ENCODE data around the gene UNC45A. TPM values are rescaled to one million over a fixed set of nuclear protein-coding genes. Genes with fewer than 3 reads are reported as not detected.

Gene UNC45A
- total and polyA plus RNA-seq, 12 donors = 19.2 to 28.0 (median 25.2) TPM

- H3K27ac ChIP-seq = no peak overlapping the region
- H3K9me3 ChIP-seq = no peaks in the 10 kb centered on the region
- TF ChIP-seq CTCF (IDR thresholded peaks at IDR 0.05) = no peak
- H3K4me1 ChIP-seq = peaks cover 5 to 34% (median 22%) of the 10 kb centered on the region in 9 donors
- intact Hi-C loops (cut with DNase I) = no loop called here
- H3K4me3 ChIP-seq = no peak overlapping the region
- peak in 1 of 2 donors; percentile 5 for DNase-seq
- H3K36me3 ChIP-seq = peaks cover 5 to 100% (median 56%) of the 10 kb centered on the region in 9 donors
- H3K27me3 ChIP-seq = no peaks in the 10 kb centered on the region
- no peak for ATAC-seq
- 88 to 93% methylated on average over 8 of the region's 8 CpGs for WGBS, 2 donors
Observed at GRCh38 chr15:90891346-90891949, 43.6 kb upstream of the UNC45A start.

- DNase-seq = peak in 1 of 2 donors; percentile 10
- 94 to 95% methylated on average over 11 of the region's 11 CpGs for WGBS, 2 donors
- no peaks in the 10 kb centered on the region for H3K27me3 ChIP-seq
Observed at GRCh38 chr15:90892023-90892422, 43.1 kb upstream of the UNC45A start.

GRCh38 chr15:90892498-90893174 lies 42.4 kb upstream of the UNC45A start:
- intact Hi-C loops (cut with DNase I) = no loop called here
- 95% methylated on average over 29 of the region's 29 CpGs for WGBS, 2 donors
- Histone ChIP-seq H3K4me3 (no peak overlapping the region), H3K27ac (no peak overlapping the region), H3K4me1 (peaks cover 0 to 22% (median 10%) of the 10 kb centered on the region in 9 donors), H3K27me3 (no peaks in the 10 kb centered on the region), H3K9me3 (no peaks in the 10 kb centered on the region), H3K36me3 (peaks cover 5 to 94% (median 52%) of the 10 kb centered on the region in 9 donors)
- TF ChIP-seq CTCF (IDR thresholded peaks at IDR 0.05) = no peak
- DNase-seq = peak in 1 of 2 donors; percentile 5
- no peak for ATAC-seq

More at GRCh38 chr15:90892023-90892422, 43.1 kb upstream of the UNC45A start:
- no peaks in the 10 kb centered on the region for H3K9me3 ChIP-seq
- ATAC-seq = no peak
- peaks cover 5 to 100% (median 54%) of the 10 kb centered on the region in 9 donors for H3K36me3 ChIP-seq
- no peak overlapping the region for H3K27ac ChIP-seq
- intact Hi-C loops (cut with DNase I) = no loop called here
- H3K4me1 ChIP-seq = peaks cover 0 to 28% (median 17%) of the 10 kb centered on the region in 9 donors
- no peak overlapping the region for H3K4me3 ChIP-seq
- no peak for TF ChIP-seq CTCF (IDR thresholded peaks at IDR 0.05)

GRCh38 chr15:90893175-90894090 lies 41.7 kb upstream of the UNC45A start:
- TF ChIP-seq CTCF (IDR thresholded peaks at IDR 0.05) = peak in 3 of 9 donors; percentile 18 to 31 (median 18)
- ATAC-seq = peak in 1 of 8 donors; percentile 25
- Histone ChIP-seq H3K4me1 (peaks cover 0 to 14% (median 5%) of the 10 kb centered on the region in 9 donors), H3K4me3 (no peak overlapping the region), H3K27ac (no peak overlapping the region), H3K27me3 (no peaks in the 10 kb centered on the region), H3K9me3 (no peaks in the 10 kb centered on the region), H3K36me3 (peaks cover 5 to 86% (median 52%) of the 10 kb centered on the region in 9 donors)
- DNase-seq = peak in 1 of 2 donors; percentile 16
- WGBS, 2 donors = 92 to 94% methylated on average over 33 of the region's 33 CpGs
- intact Hi-C loops (cut with DNase I) = no loop called here
